GM21825 (cell line): ENCODE data around the gene NYAP1.
"Not testable (repeated sequence)": the region's sequence is repeated elsewhere in the genome, so short reads cannot be mapped to it uniquely, and the experiment has no call there.

ENCODE experiments used
- ATAC-seq: cut with Tn5 transposase; IDR thresholded peaks from one replicate; pipeline ENCODE4 v1.9.1; 2021; ENCODE audit warnings: mild to moderate bottlenecking, moderate library complexity; ENCODE audit not compliant: unreplicated experiment

Gene NYAP1

GRCh38 chr7:100540073-100540723 lies 56.5 kb downstream of the NYAP1 start:
- ATAC-seq = no peak

- ATAC-seq = not testable (repeated sequence)
Observed at GRCh38 chr7:100541309-100541708, 57.6 kb downstream of the NYAP1 start.

GRCh38 chr7:100543586-100543985 lies 59.9 kb downstream of the NYAP1 start:
- ATAC-seq = no peak

- ATAC-seq = no peak
Observed at GRCh38 chr7:100544386-100544785, 60.7 kb downstream of the NYAP1 start.
